CD4-positive, alpha-beta T cell treated with Interleukin-15 for 1 hour (primary cell): Measurements from ENCODE around the gene PITX2.

Experiments used
- DNase-seq: peaks from one replicate; pipeline ENCODE4 v3.0.0-alpha.2; 2020

Gene PITX2

DNA sequence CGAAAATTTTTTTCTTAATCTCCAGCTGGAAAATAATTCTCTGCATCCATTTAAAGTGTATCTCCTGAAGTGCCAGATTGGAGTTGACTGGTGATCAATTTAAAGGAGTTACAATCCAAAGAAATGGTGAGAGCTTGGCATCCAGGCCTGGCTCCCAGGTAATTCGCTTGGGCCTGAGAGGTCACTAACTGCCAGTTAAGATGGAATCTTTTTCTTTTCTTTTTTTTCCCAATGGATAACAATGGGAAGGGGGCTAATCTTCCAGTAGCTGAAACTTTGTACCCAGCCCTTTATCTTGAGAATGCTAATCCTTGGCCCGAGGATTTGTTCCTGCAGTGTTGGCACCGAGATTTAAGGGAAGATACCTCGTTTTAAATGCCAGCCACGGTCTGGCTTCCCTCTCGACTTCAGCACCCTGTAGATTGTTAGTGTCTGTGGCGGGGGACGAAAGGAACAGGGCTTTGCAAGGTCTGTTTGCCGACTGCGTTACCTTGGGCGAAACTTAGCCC is 13.3 kb upstream of the PITX2 start:
- no peak for DNase-seq

GRCh38 chr4:110635163-110635865 is 12.4 kb upstream of the PITX2 start:
- DNase-seq = no peak

DNA sequence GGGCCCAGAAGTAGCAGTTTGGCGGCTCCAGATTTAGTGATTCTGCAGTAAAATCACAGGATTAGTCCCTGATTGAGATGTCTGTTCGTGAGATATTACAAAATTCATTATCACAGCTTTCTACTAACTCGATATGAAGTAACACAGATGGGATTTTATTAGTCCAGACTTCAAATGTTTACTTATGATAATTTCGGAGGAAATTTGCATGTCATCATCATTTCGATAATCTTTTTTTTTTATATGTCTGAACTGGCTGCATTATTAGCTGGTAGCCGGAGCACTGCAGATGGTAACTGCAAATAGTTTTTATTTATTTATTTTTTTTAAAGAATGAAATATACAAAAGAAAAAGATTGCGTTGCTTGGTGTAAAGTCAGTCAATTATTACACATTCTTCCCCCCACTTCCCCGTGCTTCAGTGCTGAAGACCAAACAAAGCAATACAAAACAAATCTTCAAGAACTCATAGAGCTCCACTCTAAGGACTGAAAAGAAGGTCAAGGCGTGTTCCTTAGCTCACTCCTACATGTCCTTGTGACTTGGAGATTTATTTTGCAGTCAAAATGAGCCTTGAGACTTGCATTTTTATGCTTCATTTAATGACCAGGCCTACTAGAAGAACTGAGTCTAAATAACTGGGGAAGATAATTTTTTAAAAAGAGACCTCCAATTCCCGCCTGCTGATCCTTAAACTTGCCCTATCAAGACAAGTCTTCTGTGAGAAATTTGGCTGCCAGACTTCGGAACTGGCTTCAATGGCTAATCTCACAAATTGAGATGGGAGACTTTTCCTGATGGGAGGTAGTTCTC is 11.7 kb upstream of the PITX2 start:
- no peak for DNase-seq

GRCh38 chr4:110633358-110634341 is 10.8 kb upstream of the PITX2 start:
- DNase-seq = no peak

GRCh38 chr4:110632506-110633357 is 9.9 kb upstream of the PITX2 start:
- DNase-seq = no peak

DNA sequence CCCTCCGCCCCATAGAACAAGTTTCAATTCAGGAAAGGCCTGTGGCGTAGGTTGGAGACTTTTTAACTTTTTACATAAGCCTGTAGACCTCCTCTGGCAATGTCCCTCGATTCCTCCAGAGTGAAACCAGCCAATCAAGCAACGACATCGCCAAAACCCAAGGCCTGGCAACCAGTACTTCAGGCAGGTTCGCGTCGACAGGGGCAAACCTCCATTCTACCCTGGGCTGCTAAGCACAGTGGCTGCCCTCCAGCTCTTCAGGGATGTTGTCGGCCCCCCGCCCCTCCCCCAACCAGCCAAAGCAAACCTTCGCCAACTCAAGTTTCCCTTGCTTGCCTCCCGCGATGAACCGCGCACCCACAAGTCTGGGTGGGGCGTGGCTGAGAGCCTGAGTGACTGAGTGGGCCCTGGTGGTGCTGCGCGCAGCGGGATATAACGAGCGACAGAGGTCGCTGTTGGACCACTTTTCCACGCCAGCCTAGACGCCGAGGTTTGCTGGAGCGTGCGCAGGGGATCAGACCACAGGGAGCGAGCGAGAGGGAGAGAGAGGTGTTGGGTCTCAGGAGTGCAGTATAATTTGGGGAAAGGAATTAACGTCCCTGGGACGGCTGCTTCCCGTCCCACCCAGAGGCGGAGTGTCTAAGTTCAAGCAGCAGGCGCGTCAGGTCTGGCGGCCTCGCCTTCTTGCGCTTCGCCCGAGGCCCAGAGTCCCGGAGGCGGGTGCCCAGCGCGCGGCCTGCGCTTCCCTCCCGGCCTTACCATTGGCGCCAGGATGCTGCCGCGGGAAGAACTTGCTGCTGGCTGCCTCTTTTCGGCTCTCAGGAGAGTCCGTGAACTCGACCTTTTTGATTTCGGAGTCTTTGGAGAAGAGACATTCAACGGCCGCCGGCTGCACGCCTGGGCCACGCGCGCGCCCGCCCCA is 9.0 kb upstream of the PITX2 start:
- no peak for DNase-seq

DNA sequence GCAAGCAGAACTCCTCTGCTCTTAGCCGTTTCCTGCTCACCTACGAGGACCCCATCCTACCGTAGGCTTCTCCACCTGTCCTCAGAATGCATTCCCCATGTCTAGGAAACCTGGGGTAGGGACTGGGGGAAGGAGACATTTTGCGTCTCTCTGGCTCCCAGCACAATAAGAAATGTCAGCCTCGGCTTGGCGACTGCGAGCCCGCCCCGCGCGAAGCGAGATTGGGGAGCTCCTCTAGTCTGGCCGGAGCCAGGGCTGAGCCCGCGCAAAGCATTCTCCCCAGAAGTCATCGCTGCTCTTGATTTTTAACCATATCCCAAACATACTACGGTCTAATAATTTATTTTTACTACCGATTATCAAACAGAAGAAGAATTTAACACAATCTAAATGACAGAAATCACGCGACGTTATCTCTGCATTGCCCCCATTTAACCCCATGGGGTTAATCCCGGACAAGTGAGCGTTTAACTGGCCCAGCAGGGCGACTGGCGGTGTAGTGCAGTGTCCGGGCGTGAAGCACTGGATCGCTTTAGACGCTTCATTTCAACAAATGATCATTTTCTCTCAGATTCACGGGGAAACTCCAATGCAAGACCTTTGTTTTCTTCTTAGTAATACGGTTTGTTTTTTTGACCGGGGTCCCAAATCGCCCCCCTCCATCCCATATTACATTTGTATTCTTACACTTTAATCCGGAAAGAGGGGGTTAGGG is 8.0 kb upstream of the PITX2 start:
- DNase-seq = no peak

DNA sequence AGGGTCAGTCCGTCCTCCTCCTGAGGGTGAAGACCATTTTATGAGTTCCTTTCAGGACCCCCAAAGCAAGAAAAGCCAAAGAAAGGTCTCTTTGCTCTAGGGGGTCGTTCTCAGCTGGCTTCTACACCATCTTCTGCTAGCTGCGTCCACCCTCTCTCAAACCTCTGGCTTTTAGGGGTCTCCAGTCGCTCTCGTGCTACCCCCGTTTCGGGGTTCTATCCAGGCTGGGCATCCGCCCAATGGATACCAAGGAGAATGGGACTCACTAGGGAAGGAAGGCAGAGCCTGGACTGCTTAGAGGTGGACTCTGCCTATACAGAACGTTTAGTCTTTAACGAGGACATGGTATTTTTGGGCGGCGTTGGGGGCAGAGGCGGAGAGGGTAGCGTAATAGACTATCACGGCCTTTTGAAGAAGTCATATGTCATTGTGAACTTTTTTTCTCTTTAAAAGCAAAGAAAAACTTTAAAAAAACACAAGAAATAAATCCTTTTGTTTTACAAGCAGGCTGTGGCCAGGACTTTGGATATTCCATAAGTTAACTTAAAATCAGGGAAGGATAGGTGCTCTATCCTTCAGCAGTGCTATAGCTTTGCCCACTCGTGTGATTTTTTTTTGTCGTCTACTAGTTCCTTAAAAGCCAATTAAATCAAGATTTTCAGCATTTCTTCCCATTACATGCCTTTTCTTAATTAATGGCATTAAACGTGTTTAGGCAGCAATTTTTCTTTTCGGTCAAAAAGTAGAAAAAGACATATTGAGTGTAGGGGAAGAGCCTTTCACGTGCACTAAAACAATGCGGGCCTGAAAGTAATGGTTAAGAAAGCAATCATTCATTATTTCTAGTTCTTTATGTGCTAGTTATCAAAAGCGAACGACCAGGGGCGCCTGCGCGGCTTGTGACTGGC is 7.2 kb upstream of the PITX2 start:
- DNase-seq = no peak

DNA sequence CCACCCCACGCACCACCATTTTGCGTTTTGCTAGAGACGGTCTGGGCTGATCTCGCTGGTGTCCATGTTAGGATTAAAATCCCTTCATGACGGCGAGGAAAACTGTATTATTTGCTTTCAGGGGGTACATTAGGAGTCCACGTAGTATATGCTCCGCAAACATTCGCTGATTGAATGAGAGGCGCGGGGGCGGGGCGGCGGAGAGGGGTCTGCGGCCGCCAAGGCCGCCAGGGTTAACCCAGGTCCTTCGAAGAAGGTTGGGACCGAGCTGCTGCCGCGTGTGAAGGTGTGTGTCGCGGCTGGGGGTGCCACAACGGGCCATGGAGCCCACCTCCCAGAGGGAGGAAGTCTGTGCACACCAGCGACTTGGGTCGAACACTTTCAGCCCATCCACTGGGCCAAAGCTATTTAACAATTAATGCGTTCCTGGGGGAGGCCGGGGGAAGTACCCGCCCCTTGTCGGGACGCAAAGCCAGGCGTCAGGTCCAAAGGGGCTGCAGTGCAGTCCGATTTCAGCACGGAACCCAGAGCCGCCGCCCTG is 6.4 kb upstream of the PITX2 start:
- no peak for DNase-seq

GRCh38 chr4:110628663-110629213 is 5.9 kb upstream of the PITX2 start:
- no peak for DNase-seq

DNA sequence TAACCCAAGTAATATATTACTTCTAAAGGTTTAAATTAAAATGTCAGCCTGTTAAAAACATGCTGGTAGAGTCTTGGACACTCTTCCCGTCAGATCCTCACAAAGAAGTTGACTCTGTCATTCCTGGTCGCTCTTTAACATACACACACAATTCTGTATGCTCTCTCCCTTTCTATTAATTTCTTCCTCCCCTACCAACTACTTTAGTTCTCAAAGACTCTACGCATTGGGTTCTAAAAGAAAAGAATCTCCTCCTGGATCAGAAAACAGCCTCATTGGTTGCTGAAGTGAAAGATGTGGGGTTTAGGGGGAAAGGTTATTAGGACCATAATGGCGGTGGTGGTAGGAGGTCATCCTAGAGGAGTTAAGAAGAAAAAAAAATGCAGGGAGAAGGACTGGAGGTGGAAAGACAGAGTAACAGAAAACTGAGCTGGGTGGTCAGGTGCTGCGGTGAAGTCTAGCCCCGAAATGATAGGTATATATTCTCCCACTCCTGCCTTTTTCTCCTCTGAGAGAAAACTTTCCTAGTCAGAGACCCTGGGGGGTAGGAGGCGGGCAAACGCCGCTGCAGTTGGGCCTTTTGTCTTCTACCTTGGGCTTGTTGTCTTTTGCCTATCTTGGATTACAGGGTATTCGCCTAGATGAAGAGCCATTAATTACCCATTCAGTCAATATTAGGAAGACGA is 5.2 kb upstream of the PITX2 start:
- DNase-seq = no peak

DNA sequence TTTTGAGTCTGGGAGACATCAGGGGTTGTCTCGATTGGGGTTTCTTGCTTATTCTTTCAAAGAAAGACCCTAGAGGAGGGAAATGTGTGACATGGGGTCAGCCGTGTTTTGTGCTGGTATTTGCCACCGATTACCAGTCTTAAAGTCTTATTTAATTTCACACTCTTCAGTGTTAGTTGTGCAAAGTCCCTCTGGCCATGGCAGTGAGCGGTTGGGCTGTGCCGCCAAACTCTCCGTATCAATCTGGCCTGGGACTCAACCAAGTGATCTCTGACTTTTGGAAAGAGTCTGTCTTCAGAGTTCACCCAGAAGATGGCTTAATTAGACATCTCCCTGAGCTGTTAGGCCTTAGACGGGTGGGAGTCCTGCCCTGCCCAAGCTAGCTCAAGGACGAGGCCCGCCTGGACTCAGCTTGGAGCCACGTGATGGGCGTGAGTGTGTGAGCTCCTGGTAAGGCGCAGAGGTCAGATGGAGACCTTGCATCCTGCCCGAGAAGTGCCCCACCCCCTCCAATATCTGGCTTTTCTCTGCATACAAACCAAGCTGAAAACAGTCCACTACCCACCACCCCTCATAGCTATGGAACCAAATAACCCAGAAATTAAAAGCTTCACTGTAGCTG is 3.8 kb upstream of the PITX2 start:
- DNase-seq = no peak

GRCh38 chr4:110625576-110626257 is 2.8 kb upstream of the PITX2 start:
- DNase-seq = no peak

DNA sequence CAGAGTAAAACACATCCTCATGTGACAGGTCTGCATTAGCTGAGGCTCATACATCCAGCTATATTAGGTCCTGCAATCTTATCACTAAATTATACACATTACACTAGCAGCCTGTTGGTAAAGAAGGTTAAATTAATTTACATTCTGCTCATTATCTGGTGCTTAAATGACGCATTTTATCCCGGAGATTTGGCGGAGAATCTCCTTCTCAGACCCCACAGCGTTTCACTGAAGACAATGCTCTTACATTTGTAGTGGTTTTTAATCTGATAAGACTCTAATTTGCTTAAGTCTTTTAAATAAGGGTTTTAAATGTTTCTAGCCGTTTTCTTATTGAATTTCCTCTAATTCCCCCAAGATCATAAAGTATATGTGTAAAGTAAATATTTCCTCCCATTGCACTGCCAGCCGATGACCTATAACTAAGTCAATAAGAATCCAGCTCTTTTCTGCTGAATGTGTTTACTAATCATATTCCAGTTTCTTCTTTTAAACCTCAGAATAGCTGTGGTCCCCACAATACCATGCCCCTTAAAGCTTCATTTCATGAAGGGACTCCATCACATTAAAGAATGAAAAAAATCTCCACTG is 2.1 kb upstream of the PITX2 start:
- no peak for DNase-seq

GRCh38 chr4:110624398-110624780 is 1.5 kb upstream of the PITX2 start:
- no peak for DNase-seq

DNA sequence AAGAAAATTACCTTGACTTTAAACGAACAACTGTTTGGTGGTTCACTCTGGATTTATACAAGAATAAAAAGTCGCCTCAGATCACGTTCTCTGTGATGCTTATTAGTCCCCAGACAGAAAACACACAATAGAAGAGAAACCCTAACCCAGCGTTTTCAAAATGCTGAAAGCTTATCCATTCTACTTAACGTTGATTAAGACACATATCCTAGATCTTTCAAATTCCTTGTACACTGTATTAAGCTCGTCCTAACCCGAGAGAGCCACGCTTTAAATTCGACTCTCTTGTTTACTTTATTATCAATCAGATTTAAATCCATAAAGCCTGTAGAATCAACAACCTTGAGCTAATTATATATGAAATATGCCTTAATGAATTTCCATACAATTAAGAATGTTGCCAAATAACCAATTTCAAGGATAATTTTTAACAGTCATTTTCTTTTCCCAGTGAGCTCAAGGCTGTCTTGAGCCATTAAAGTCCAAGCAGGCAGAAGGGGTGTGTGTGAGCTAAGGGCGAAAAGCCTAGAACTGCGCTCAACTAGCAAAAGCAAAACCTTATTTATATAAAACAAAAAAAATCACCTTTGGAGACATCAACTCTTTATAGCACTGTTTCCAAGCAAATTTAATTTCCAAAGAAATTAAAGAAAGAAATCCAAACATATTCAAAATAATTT is 981 bp upstream of the PITX2 start:
- no peak for DNase-seq
